Melanocyte of skin (primary cell): ENCODE data around the gene KIFAP3. TPM values are rescaled to one million over a fixed set of nuclear protein-coding genes. Genes with fewer than 3 reads are reported as not detected.

Source experiments
- small RNA-seq, 2 donors: library from RNA; depleted of rRNA; stranded (forward); fragments of <200 nt; gene quantifications; one replicate each; pipeline ENCODE3, GENCODE V24; 2012
- total RNA-seq, 2 donors: library from RNA; depleted of rRNA; stranded (reverse); fragments of >200 nt; gene quantifications; 2 replicates each; pipeline ENCODE4 v1.2.3, GENCODE V29; 2012

Gene KIFAP3
- 10 to 100 TPM; 15.3 to 20.3 TPM for total RNA-seq

GRCh38 chr1:170074250-170075157 is at the start of gene KIFAP3:
Gene KIFAP3, minus strand, starts transcription at chr1:170074695. Its CDS starts 228 bp downstream, at chr1:170074467.

GRCh38 chr1:169893645-169894423 is 180.7 kb downstream of the KIFAP3 start, which contains the start of gene SCYL3:
Gene SCYL3, minus strand, starts transcription at chr1:169893896. Its CDS starts 5,056 bp downstream, at chr1:169888840.

Small RNAs within 50 kb of the gene (small RNA-seq; reads per million reads assigned to genes)
- 0 reads per million in 2 donors for gene MRPS10P1

Other genes with a start within 250 kb of the KIFAP3 start
- gene SCYL3, start 180.8 kb downstream of the KIFAP3 start, total RNA-seq: 1 to 10 TPM; 6.3 to 7.2 TPM
- gene NTMT2, start 71.3 kb upstream of the KIFAP3 start, total RNA-seq: not detected